Transverse colon (tissue), 4 donors: ENCODE data around the gene CPSF4L. TPM values are rescaled to one million over a fixed set of nuclear protein-coding genes. Genes with fewer than 3 reads are reported as not detected.
A peak's percentile ranks its signal among the peaks of the same experiment; 100 is the strongest.

Experiments used
- DNase-seq: peaks from one replicate; pipeline ENCODE4 v3.0.0-alpha.2; 2019
- H3K27ac ChIP-seq, 4 donors: fragments of 200-600 bp; sonication (generic); 2 replicates each; pipeline ENCODE4 v1.5.1; 2016 to 2018; ENCODE audit warnings: inconsistent platforms in 4 of 4
- H3K27me3 ChIP-seq: fragments of 200-600 bp; sonication (generic); 2 replicates; pipeline ENCODE4 v1.5.1; 2017; ENCODE audit warnings: inconsistent platforms
- H3K36me3 ChIP-seq, 4 donors: fragments of 200-600 bp; sonication (generic); 2 replicates each; pipeline ENCODE4 v1.5.1; 2017 to 2019; ENCODE audit warnings: inconsistent platforms in 4 of 4
- H3K4me1 ChIP-seq, 4 donors: fragments of 200-600 bp; sonication (generic); 2 replicates each; pipeline ENCODE4 v1.5.1; 2017 to 2020; ENCODE audit warnings: inconsistent platforms in 4 of 4
- H3K4me3 ChIP-seq, 4 donors: fragments of 200-600 bp; sonication (generic); 1 replicate in 1 of 4; 2 replicates in 3 of 4; pipeline versions ENCODE4 v1.5.1 to v1.6.1; 2017 to 2019; ENCODE audit warnings: inconsistent platforms in 4 of 4
- H3K9me3 ChIP-seq, 2 donors: fragments of 200-600 bp; sonication (generic); 2 replicates each; pipeline ENCODE4 v1.5.1; 2017 to 2019; ENCODE audit warnings: inconsistent platforms in 2 of 2
- CTCF ChIP-seq, 5 experiments: fragments of 200-600 bp in 3 of 5; fragments of 450-650 bp in 2 of 5; sonication (generic) in 3 of 5; IDR thresholded peaks; 1 replicate in 2 of 5; 2 replicates in 3 of 5; pipeline ENCODE4 v1.5.1; 2016 to 2017; ENCODE audit warnings: antibody characterized with exemption in 5 of 5, inconsistent platforms in 3 of 5, mild to moderate bottlenecking in 2 of 5, moderate library complexity in 1 of 5
- EP300 ChIP-seq: sonication (generic); formaldehyde crosslinking; IDR thresholded peaks from one replicate; pipeline ENCODE4 v1.6.1; 2017; ENCODE audit warnings: antibody characterized with exemption, low read depth
- POLR2A ChIP-seq: fragments of 450-650 bp; IDR thresholded peaks from one replicate; pipeline ENCODE4 v1.6.1; 2016; ENCODE audit warnings: antibody characterized with exemption, mild to moderate bottlenecking, moderate library complexity
- POLR2AphosphoS5 ChIP-seq, 3 donors: sonication (generic); formaldehyde crosslinking; IDR thresholded peaks; one replicate each; pipeline ENCODE4 v1.6.1; 2016; ENCODE audit warnings: antibody characterized with exemption in 3 of 3
- WGBS, 2 donors: methylation state at CpG; one replicate each; pipeline ENCODE4 v1.1.5; 2018; ENCODE audit warnings: low coverage in 1 of 2; 5-methylcytosine and 5-hydroxymethylcytosine counted together
- in situ Hi-C, 4 donors: fragments of 200-750 bp; cut with MboI; loops; one replicate each; pipeline versions ENCODE4 v1.15.0 to v1.15.1; 2017; ENCODE audit warnings: low sequenced_read_pairs in 3 of 4, low pct_ligation_motif_present in 1 of 4, low pct_unique_long_range_greater_than_20kb in 1 of 4
- intact Hi-C: fragments of 100-400 bp; cut with DNase I; formaldehyde crosslinking; loops from one replicate; pipeline ENCODE4 v1.15.1; 2023; ENCODE audit warnings: low total_unique reads
- total RNA-seq, 4 donors: library from RNA; depleted of rRNA; stranded (reverse); fragments of >200 nt; gene quantifications; one replicate each; pipeline ENCODE4 v1.1.0, GENCODE V29; 2016

CPSF4L gene
- total RNA-seq, 4 donors from 2014 or later, result not detected

GRCh38 chr17:73269791-73270190 is 8.1 kb upstream of the CPSF4L start:
- in situ Hi-C loops, result no loop called here
- no peak for TF ChIP-seq POLR2A
- TF ChIP-seq EP300, result no peak
- no peak for TF ChIP-seq POLR2AphosphoS5 (IDR thresholded peaks at IDR 0.05)
- no peak for TF ChIP-seq CTCF (IDR thresholded peaks at IDR 0.05)
- Histone ChIP-seq H3K4me1 (no peaks in the 10 kb centered on the region), H3K27ac (no peak overlapping the region), H3K4me3 (no peak overlapping the region), H3K27me3 (no peaks in the 10 kb centered on the region), H3K9me3 (no peaks in the 10 kb centered on the region), H3K36me3 (no peaks in the 10 kb centered on the region)
- WGBS, 2 donors, result 90% methylated on average over 1 of the region's 1 CpG; no CpG with 5 or more reads in 1 of the 2 donors
- DNase-seq, result no peak
- intact Hi-C loops, result no loop called here

GRCh38 chr17:73269329-73269615 is 7.6 kb upstream of the CPSF4L start:
- DNase-seq, result no peak
- Histone ChIP-seq H3K4me1 (no peaks in the 10 kb centered on the region), H3K9me3 (no peaks in the 10 kb centered on the region), H3K4me3 (no peak overlapping the region), H3K27ac (no peak overlapping the region), H3K27me3 (no peaks in the 10 kb centered on the region), H3K36me3 (no peaks in the 10 kb centered on the region)
- intact Hi-C loops (no loop called here), in situ Hi-C loops (no loop called here)
- TF ChIP-seq POLR2A (no peak), EP300 (no peak), POLR2AphosphoS5 (IDR thresholded peaks at IDR 0.05) (no peak)

- Histone ChIP-seq H3K27ac (no peak overlapping the region), H3K4me1 (no peaks in the 10 kb centered on the region), H3K36me3 (no peaks in the 10 kb centered on the region), H3K27me3 (no peaks in the 10 kb centered on the region), H3K4me3 (no peak overlapping the region), H3K9me3 (no peaks in the 10 kb centered on the region)
- in situ Hi-C loops (no loop called here), intact Hi-C loops (no loop called here)
- no peak for TF ChIP-seq EP300
- TF ChIP-seq POLR2AphosphoS5 (IDR thresholded peaks at IDR 0.05), result no peak
- no peak for TF ChIP-seq POLR2A
- no peak for TF ChIP-seq CTCF (IDR thresholded peaks at IDR 0.05)
- 50 to 92% methylated on average over 2 to 9 of the region's 9 CpGs for WGBS, 2 donors
- DNase-seq, result no peak
These were observed 7.1 kb upstream of the CPSF4L start for GRCh38 chr17:73268582-73269328.

GRCh38 chr17:73267648-73268537 is 6.2 kb upstream of the CPSF4L start:
- Histone ChIP-seq H3K27ac (peak overlapping the region in 1 of 4 donors; percentile 32), H3K9me3 (no peaks in the 10 kb centered on the region), H3K36me3 (no peaks in the 10 kb centered on the region), H3K4me3 (no peak overlapping the region), H3K27me3 (no peaks in the 10 kb centered on the region), H3K4me1 (peaks cover 0 to 4% (median 3%) of the 10 kb centered on the region in 4 donors)
- DNase-seq, result no peak
- intact Hi-C loops, result no loop called here
- in situ Hi-C loops, result no loop called here
- TF ChIP-seq EP300 (no peak), POLR2A (no peak), CTCF (IDR thresholded peaks at IDR 0.05) (no peak), POLR2AphosphoS5 (IDR thresholded peaks at IDR 0.05) (no peak)
- 63 to 90% methylated on average over 2 to 11 of the region's 11 CpGs for WGBS, 2 donors
